Measurements from ENCODE around the gene NTN3. TPM values are rescaled to one million over a fixed set of nuclear protein-coding genes. Genes with fewer than 3 reads are reported as not detected.

NTN3 gene
- total and polyA plus RNA-seq, 8 donors = 1.7 to 6.7 (median 4.1) TPM; not detected in 1

GRCh38 chr16:2451851-2452320 is 19.2 kb upstream of the NTN3 start:
- DNase-seq (peak in 1 of 4 donors; percentile 53), ATAC-seq (no peak)
- TF ChIP-seq CTCF (IDR thresholded peaks at IDR 0.05) = no peak
- no peaks in the 10 kb centered on the region for H3K27me3 ChIP-seq
- no peak overlapping the region for H3K4me3 ChIP-seq
- no peaks in the 10 kb centered on the region for H3K4me1 ChIP-seq
- no peak overlapping the region for H3K27ac ChIP-seq
- H3K36me3 ChIP-seq = peaks cover 0 to 95% of the 10 kb centered on the region in 2 donors
- intact Hi-C loops (cut with DNase I) = no loop called here
- H3K9me3 ChIP-seq = no peaks in the 10 kb centered on the region

GRCh38 chr16:2452650-2453049 is 18.4 kb upstream of the NTN3 start:
- no peak for TF ChIP-seq CTCF (IDR thresholded peaks at IDR 0.05)
- Histone ChIP-seq H3K4me3 (no peak overlapping the region), H3K4me1 (no peaks in the 10 kb centered on the region), H3K27me3 (no peaks in the 10 kb centered on the region), H3K27ac (no peak overlapping the region), H3K9me3 (no peaks in the 10 kb centered on the region), H3K36me3 (peaks cover 0 to 94% of the 10 kb centered on the region in 2 donors)
- no peak for ATAC-seq
- intact Hi-C loops (cut with DNase I) = no loop called here
- DNase-seq = no peak

- Histone ChIP-seq H3K36me3 (peaks cover 0 to 69% of the 10 kb centered on the region in 2 donors), H3K4me1 (peaks cover 2 to 15% of the 10 kb centered on the region in 2 donors), H3K27me3 (no peaks in the 10 kb centered on the region), H3K27ac (no peak overlapping the region), H3K9me3 (no peaks in the 10 kb centered on the region), H3K4me3 (no peak overlapping the region)
- intact Hi-C loops (cut with DNase I) = no loop called here
- ATAC-seq = no peak
- TF ChIP-seq CTCF (IDR thresholded peaks at IDR 0.05) = no peak
- peak in 1 of 4 donors; percentile 54 for DNase-seq
Measured at GRCh38 chr16:2455081-2455845, 15.8 kb upstream of the NTN3 start.

DNA sequence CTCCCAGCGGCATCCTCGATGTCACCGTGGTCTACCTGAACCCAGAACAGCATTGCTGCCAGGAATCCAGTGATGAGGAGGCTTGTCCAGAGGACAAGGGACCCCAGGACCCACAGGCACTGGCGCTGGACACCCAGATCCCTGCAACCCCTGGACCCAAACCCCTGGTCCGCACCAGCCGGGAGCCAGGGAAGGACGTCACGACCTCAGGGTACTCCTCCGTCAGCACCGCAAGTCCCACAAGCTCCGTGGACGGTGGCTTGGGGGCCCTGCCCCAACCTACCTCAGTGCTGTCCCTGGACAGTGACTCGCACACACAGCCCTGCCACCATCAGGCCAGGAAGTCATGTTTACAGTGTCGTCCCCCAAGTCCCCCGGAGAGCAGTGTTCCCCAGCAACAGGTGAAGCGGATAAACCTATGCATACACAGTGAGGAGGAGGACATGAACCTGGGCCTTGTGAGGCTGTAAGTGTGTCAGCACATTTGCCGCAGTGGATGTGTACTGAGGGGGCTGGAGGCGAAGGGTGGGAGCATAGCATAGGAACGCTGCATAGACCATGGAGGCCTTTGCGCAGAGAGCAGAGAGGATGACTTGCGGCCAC is 14.4 kb upstream of the NTN3 start:
- H3K9me3 ChIP-seq = no peaks in the 10 kb centered on the region
- H3K4me1 ChIP-seq = peaks cover 6 to 22% of the 10 kb centered on the region in 2 donors
- H3K4me3 ChIP-seq = no peak overlapping the region
- TF ChIP-seq CTCF (IDR thresholded peaks at IDR 0.05) = no peak
- ATAC-seq = no peak
- H3K36me3 ChIP-seq = peaks cover 0 to 56% of the 10 kb centered on the region in 2 donors
- no peak for DNase-seq
- H3K27ac ChIP-seq = no peak overlapping the region
- intact Hi-C loops (cut with DNase I) = no loop called here
- no peaks in the 10 kb centered on the region for H3K27me3 ChIP-seq

DNA sequence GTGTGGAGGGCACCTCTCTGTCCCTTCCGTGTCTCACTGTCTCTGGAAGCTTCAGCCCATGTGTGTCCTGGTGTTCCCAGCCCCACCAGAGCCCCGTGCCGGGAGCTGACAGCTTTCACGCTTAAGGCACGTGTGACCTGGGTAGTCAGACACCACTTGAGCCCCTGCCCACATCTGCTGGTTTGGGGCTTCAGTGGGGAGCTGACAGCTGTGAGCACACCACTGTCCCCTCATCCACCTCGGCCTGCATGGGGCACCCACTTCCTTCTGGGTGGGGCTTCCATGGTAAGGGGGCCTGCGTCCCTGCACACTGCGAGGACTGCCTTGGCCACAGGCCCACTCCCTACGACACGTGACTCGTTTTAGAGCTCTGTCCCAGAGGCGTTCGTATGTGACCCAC is 13.8 kb upstream of the NTN3 start:
- peaks cover 0 to 50% of the 10 kb centered on the region in 2 donors for H3K36me3 ChIP-seq
- intact Hi-C loops (cut with DNase I) = no loop called here
- H3K27me3 ChIP-seq = no peaks in the 10 kb centered on the region
- ATAC-seq = no peak
- TF ChIP-seq CTCF (IDR thresholded peaks at IDR 0.05) = no peak
- no peak overlapping the region for H3K4me3 ChIP-seq
- H3K4me1 ChIP-seq = peaks cover 6 to 22% of the 10 kb centered on the region in 2 donors
- H3K9me3 ChIP-seq = no peaks in the 10 kb centered on the region
- DNase-seq = no peak
- H3K27ac ChIP-seq = no peak overlapping the region

Data from left lung (tissue), 10 donors.